Vagina (tissue), 2 donors: ENCODE results near the gene LDLRAD4.

Source experiments
- CTCF ChIP-seq, 3 experiments: fragments of 450-650 bp in 2 of 3; fragments of 200-600 bp in 1 of 3; sonication (generic) in 1 of 3; IDR thresholded peaks; one replicate each; pipeline ENCODE4 v1.5.1; 2017 to 2019; ENCODE audit warnings: antibody characterized with exemption in 3 of 3, mild to moderate bottlenecking in 2 of 3, moderate library complexity in 2 of 3
- POLR2AphosphoS5 ChIP-seq, 2 donors: sonication (generic); formaldehyde crosslinking; IDR thresholded peaks; one replicate each; pipeline ENCODE4 v1.9.0; 2017; ENCODE audit warnings: antibody characterized with exemption in 2 of 2, mild to moderate bottlenecking in 2 of 2, low read depth in 1 of 2; ENCODE audit not compliant: insufficient read depth in 1 of 2

GRCh38 chr18:13661779-13662256, 443.3 kb downstream of the LDLRAD4 start:
- no peak for TF ChIP-seq POLR2AphosphoS5 (IDR thresholded peaks at IDR 0.05; ENCODE audit: insufficient read depth in 1 of 2, low read depth in 1 of 2)
- TF ChIP-seq CTCF (IDR thresholded peaks at IDR 0.05) = no peak
